Stomach (tissue), 9 donors: ENCODE data around the gene NFKBIZ. TPM values are rescaled to one million over a fixed set of nuclear protein-coding genes. Genes with fewer than 3 reads are reported as not detected.

ENCODE experiments used
- DNase-seq, 2 donors: peaks; one replicate each; pipeline versions ENCODE4 v3.0.0 to v3.0.0-alpha.2; 2013 to 2019
- H3K27ac ChIP-seq, 5 donors: fragments of 200-600 bp in 4 of 5; sonication (generic) in 4 of 5; one replicate each; pipeline ENCODE4 v1.5.1; 2013 to 2019; ENCODE audit warnings: mild to moderate bottlenecking in 1 of 5, moderate library complexity in 1 of 5
- H3K27me3 ChIP-seq, 3 donors: fragments of 200-600 bp; sonication (generic); one replicate each; pipeline ENCODE4 v1.5.1; 2017 to 2019; ENCODE audit warnings: mixed run types in 1 of 3
- H3K36me3 ChIP-seq, 4 donors: fragments of 200-600 bp; sonication (generic); 1 replicate in 3 of 4; 2 replicates in 1 of 4; pipeline ENCODE4 v1.5.1; 2016 to 2019
- H3K4me1 ChIP-seq, 4 donors: fragments of 200-600 bp; sonication (generic); one replicate each; pipeline ENCODE4 v1.5.1; 2016 to 2019
- H3K4me3 ChIP-seq, 4 donors: fragments of 200-600 bp; sonication (generic) in 3 of 4; one replicate each; pipeline ENCODE4 v1.5.1; 2016 to 2019; ENCODE audit warnings: mild to moderate bottlenecking in 1 of 4
- H3K9me3 ChIP-seq, 4 donors: fragments of 200-600 bp; sonication (generic); one replicate each; pipeline ENCODE4 v1.5.1; 2016 to 2019
- EP300 ChIP-seq: sonication (generic); formaldehyde crosslinking; IDR thresholded peaks from one replicate; pipeline ENCODE4 v1.6.1; 2017; ENCODE audit warnings: antibody characterized with exemption
- POLR2A ChIP-seq, 4 donors: fragments of 450-650 bp; IDR thresholded peaks; one replicate each; pipeline ENCODE4 v1.6.1; 2016; ENCODE audit warnings: antibody characterized with exemption in 4 of 4, control low read depth in 2 of 4, mild to moderate bottlenecking in 1 of 4, moderate library complexity in 1 of 4
- POLR2AphosphoS5 ChIP-seq, 3 donors: sonication (generic); formaldehyde crosslinking; IDR thresholded peaks; one replicate each; pipeline ENCODE4 v1.6.1; 2016; ENCODE audit warnings: antibody characterized with exemption in 3 of 3
- WGBS, 5 donors: extraction: QIAGEN DNeasy Blood & Tissue Kit in 3 of 5; methylation state at CpG; one replicate each; pipeline versions ENCODE4 v1.1.5 to v1.1.7; 2013 to 2018; 5-methylcytosine and 5-hydroxymethylcytosine counted together
- intact Hi-C: fragments of 100-400 bp; cut with DNase I; formaldehyde crosslinking; loops from one replicate; pipeline ENCODE4 v1.15.1; 2023; ENCODE audit warnings: low total_unique reads
- polyA plus RNA-seq, 3 donors: library from polyadenylated mRNA; stranded (reverse); fragments of 200-250 nt; gene quantifications; one replicate each; pipeline ENCODE4 v1.2.3, GENCODE V29; 2013
- total RNA-seq, 5 donors: library from RNA; depleted of rRNA; stranded (reverse); fragments of >200 nt; gene quantifications; one replicate each; pipeline versions ENCODE4 v1.1.0 to v1.2.3, GENCODE V29; 2014 to 2016
- TF ChIP-seq, protein P1 (sequence below), 7 experiments: fragments of 450-650 bp in 4 of 7; fragments of 200-600 bp in 3 of 7; sonication (generic) in 3 of 7; IDR thresholded peaks; one replicate each; pipeline ENCODE4 v1.5.1; 2016 to 2019; ENCODE audit warnings: antibody characterized with exemption in 7 of 7, control low read depth in 2 of 7, mild to moderate bottlenecking in 1 of 7
- donor health status: healthy with polysubstance abuse.
- donor health status: Bipolar disorder and iron deficiency.
- donor health status: healthy.

The NFKBIZ gene
- total and polyA plus RNA-seq, 8 donors, result 11.5 to 199 (median 52.7) TPM

DNA sequence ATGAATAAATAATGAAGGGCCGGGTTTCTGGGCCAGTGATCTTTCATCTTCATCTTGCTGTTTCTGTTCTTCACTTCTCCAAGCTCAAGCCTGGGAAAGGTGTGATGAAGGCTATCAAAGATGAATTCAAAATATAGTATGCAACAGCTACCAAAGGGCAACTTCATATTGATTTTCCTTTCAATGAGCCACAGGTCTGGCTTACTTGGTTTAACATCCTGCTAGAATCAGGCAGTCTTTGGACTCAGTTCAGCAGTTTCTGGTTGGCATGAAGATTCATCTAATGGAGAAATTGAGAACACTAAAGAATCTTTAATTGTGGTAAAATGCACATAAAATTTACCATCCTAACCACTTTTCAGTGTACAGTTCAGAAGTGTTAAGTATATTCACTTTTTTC is 43.3 kb downstream of the NFKBIZ start:
- intact Hi-C loops, result no loop called here
- H3K4me3 ChIP-seq, result no peak overlapping the region
- no peaks in the 10 kb centered on the region for H3K4me1 ChIP-seq
- TF ChIP-seq EP300, result no peak
- WGBS, 5 donors, result 83 to 92% (median 92%) methylated on average over 1 of the region's 1 CpG
- H3K36me3 ChIP-seq, result no peaks in the 10 kb centered on the region
- H3K27me3 ChIP-seq, result no peaks in the 10 kb centered on the region
- H3K9me3 ChIP-seq, result no peaks in the 10 kb centered on the region
- no peak for DNase-seq
- H3K27ac ChIP-seq, result no peak overlapping the region

DNA sequence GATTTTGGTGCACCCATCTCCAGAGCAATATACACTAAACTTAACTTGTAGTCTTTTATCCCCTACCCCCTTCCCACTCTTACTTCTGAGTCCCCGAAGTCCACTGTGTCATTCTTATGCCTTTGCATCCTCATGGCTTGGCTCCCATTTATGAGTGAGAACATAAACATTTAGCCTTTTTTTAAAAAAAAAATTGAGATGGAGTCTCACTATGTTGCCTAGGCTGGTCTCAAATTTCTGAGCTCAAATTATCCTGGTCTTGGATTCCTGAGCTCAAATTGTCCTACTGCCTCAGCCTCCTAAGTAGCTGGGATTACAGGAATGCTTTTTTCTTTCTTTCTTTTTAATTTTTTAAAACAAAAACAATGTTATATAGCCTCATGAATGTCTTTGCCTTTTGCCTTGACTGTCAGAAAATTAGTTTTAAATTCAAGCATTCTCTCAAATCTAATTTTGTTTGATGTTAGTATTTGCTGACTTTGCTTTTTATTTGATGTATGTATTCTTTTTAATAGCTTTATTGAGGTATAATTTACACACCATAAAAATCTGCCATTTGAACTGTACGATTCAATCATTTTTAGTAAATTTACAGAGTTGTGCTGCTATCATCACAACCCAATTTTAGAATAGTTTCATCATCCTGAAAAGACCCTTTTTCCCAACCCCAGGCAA is 46.9 kb downstream of the NFKBIZ start:
- DNase-seq, result no peak
- TF ChIP-seq POLR2AphosphoS5 (IDR thresholded peaks at IDR 0.05) (no peak), EP300 (no peak), POLR2A (IDR thresholded peaks at IDR 0.05) (no peak)
- TF ChIP-seq, protein P1, sequence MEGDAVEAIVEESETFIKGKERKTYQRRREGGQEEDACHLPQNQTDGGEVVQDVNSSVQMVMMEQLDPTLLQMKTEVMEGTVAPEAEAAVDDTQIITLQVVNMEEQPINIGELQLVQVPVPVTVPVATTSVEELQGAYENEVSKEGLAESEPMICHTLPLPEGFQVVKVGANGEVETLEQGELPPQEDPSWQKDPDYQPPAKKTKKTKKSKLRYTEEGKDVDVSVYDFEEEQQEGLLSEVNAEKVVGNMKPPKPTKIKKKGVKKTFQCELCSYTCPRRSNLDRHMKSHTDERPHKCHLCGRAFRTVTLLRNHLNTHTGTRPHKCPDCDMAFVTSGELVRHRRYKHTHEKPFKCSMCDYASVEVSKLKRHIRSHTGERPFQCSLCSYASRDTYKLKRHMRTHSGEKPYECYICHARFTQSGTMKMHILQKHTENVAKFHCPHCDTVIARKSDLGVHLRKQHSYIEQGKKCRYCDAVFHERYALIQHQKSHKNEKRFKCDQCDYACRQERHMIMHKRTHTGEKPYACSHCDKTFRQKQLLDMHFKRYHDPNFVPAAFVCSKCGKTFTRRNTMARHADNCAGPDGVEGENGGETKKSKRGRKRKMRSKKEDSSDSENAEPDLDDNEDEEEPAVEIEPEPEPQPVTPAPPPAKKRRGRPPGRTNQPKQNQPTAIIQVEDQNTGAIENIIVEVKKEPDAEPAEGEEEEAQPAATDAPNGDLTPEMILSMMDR (IDR thresholded peaks at IDR 0.05), result no peak
- no peaks in the 10 kb centered on the region for H3K4me1 ChIP-seq
- WGBS, 5 donors, result 91 to 99% (median 95%) methylated on average over 2 of the region's 2 CpGs
- H3K36me3 ChIP-seq, result no peaks in the 10 kb centered on the region
- intact Hi-C loops, result no loop called here
- no peaks in the 10 kb centered on the region for H3K27me3 ChIP-seq
- no peak overlapping the region for H3K27ac ChIP-seq
- no peak overlapping the region for H3K4me3 ChIP-seq
- no peaks in the 10 kb centered on the region for H3K9me3 ChIP-seq

DNA sequence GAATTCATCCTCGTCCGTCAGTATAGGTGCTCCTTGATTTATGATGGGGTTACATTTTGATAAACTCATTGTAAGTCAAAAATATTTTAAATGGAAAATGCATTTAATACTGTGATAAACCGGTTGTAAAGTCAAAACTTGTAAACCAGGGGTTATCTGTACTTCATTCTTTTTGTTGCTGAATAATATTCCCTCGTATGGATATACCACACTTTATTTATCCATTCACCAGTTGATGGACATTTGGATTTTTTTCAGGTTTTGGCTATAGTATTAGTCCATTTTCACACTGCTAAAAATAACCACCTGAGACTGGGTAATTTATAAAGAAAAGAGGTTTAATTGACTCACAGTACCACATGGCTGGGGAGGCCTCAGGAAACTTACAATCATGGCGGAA is 47.7 kb downstream of the NFKBIZ start:
- no peak for DNase-seq
- H3K27ac ChIP-seq, result no peak overlapping the region
- H3K9me3 ChIP-seq, result no peaks in the 10 kb centered on the region
- WGBS, 5 donors, result 95 to 97% (median 96%) methylated on average over 5 of the region's 5 CpGs
- intact Hi-C loops, result no loop called here
- H3K4me3 ChIP-seq, result no peak overlapping the region
- H3K4me1 ChIP-seq, result no peaks in the 10 kb centered on the region
- TF ChIP-seq, protein P1 (IDR thresholded peaks at IDR 0.05), result no peak
- TF ChIP-seq EP300 (no peak), POLR2AphosphoS5 (IDR thresholded peaks at IDR 0.05) (no peak), POLR2A (IDR thresholded peaks at IDR 0.05) (no peak)
- no peaks in the 10 kb centered on the region for H3K36me3 ChIP-seq
- no peaks in the 10 kb centered on the region for H3K27me3 ChIP-seq

DNA sequence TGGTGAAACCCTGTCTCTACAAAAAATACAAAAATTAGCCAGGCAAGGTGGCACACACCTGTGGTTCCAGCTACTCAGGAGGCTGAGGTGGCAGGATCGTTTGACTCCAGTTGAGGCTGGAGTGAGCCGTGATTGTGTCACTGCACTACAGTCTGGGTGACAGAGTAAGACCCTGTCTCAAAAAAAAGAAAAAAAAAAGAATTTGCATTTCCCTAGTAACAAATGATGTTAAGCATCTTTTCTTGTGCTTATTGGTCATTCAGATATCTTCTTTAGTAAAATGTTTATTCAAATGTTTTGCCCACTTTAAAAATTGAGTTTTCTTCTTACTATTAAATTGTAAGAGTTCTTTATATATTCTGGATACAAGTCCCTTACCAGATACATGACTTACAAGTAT is 48.7 kb downstream of the NFKBIZ start:
- H3K4me3 ChIP-seq, result no peak overlapping the region
- 94 to 100% (median 94%) methylated on average over 2 of the region's 2 CpGs for WGBS, 5 donors
- DNase-seq, result no peak
- H3K4me1 ChIP-seq, result no peaks in the 10 kb centered on the region
- no peak overlapping the region for H3K27ac ChIP-seq
- H3K27me3 ChIP-seq, result no peaks in the 10 kb centered on the region
- H3K36me3 ChIP-seq, result no peaks in the 10 kb centered on the region
- TF ChIP-seq EP300 (no peak), POLR2AphosphoS5 (IDR thresholded peaks at IDR 0.05) (no peak), POLR2A (IDR thresholded peaks at IDR 0.05) (no peak)
- TF ChIP-seq, protein P1 (IDR thresholded peaks at IDR 0.05), result no peak
- H3K9me3 ChIP-seq, result no peaks in the 10 kb centered on the region
- intact Hi-C loops, result no loop called here

DNA sequence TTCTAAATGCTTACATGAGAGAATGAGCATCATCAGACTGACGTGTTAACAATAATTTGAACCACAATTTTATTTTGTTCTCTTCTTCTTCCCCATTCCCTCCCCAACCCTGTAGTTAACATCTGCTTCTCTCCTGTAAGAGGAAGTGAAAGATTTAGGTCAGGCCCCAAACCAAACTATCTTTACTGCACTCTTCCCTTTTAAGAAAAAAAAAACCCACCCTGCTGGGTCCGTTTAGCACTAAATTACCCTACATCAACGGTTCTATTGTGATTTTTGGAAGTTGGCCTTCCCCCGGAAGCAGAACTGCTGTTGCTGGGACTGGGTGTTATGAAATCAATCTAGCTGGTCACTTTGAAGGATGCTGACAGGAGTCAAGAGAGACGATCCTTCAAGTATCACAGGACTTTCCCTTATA is 49.4 kb downstream of the NFKBIZ start:
- no peaks in the 10 kb centered on the region for H3K36me3 ChIP-seq
- peak in 1 of 2 donors; percentile 26 for DNase-seq
- H3K27ac ChIP-seq, result no peak overlapping the region
- intact Hi-C loops, result no loop called here
- TF ChIP-seq POLR2A (IDR thresholded peaks at IDR 0.05) (no peak), EP300 (no peak), POLR2AphosphoS5 (IDR thresholded peaks at IDR 0.05) (no peak)
- TF ChIP-seq, protein P1 (IDR thresholded peaks at IDR 0.05), result no peak
- H3K27me3 ChIP-seq, result no peaks in the 10 kb centered on the region
- H3K4me1 ChIP-seq, result no peaks in the 10 kb centered on the region
- H3K9me3 ChIP-seq, result no peaks in the 10 kb centered on the region
- H3K4me3 ChIP-seq, result no peak overlapping the region
- WGBS, 5 donors, result 52 to 69% (median 61%) methylated on average over 5 of the region's 5 CpGs
